ENCODE data around the gene GATA3. TPM values are rescaled to one million over a fixed set of nuclear protein-coding genes. Genes with fewer than 3 reads are reported as not detected.
A peak's percentile ranks its signal among the peaks of the same experiment; 100 is the strongest.

Gene GATA3
- total RNA-seq, 3 donors from 2014 or later, result 0.48 to 36.4 (median 28.2) TPM

GRCh38 chr10:8121201-8121890 is 66.9 kb downstream of the GATA3 start:
- Histone ChIP-seq H3K4me1 (no peaks in the 10 kb centered on the region), H3K4me3 (no peak overlapping the region), H3K9me3 (no peaks in the 10 kb centered on the region), H3K27ac (no peak overlapping the region), H3K36me3 (no peaks in the 10 kb centered on the region), H3K27me3 (no peaks in the 10 kb centered on the region)
- TF ChIP-seq CTCF (IDR thresholded peaks at IDR 0.05), result no peak
- TF ChIP-seq POLR2A (IDR thresholded peaks at IDR 0.05), result no peak
- no peak for TF ChIP-seq POLR2AphosphoS5 (IDR thresholded peaks at IDR 0.05)
- peak in 1 of 2 donors; percentile 22 for DNase-seq (ENCODE audit: low spot score in 2 of 2)
- intact Hi-C loops (cut with DNase I; ENCODE audit: low total_unique reads), result no loop called here

- H3K27me3 ChIP-seq, result no peaks in the 10 kb centered on the region
- no peaks in the 10 kb centered on the region for H3K4me1 ChIP-seq
- no peak for DNase-seq (ENCODE audit: low spot score in 2 of 2)
- H3K9me3 ChIP-seq, result no peaks in the 10 kb centered on the region
- H3K4me3 ChIP-seq, result no peak overlapping the region
- H3K36me3 ChIP-seq, result no peaks in the 10 kb centered on the region
- intact Hi-C loops (cut with DNase I; ENCODE audit: low total_unique reads), result no loop called here
- no peak overlapping the region for H3K27ac ChIP-seq
- TF ChIP-seq POLR2AphosphoS5 (IDR thresholded peaks at IDR 0.05) (no peak), CTCF (IDR thresholded peaks at IDR 0.05) (no peak), POLR2A (IDR thresholded peaks at IDR 0.05) (no peak)
Measured at GRCh38 chr10:8122611-8123369, 68.3 kb downstream of the GATA3 start.

- no peak overlapping the region for H3K27ac ChIP-seq
- H3K4me1 ChIP-seq, result no peaks in the 10 kb centered on the region
- no peak for TF ChIP-seq CTCF (IDR thresholded peaks at IDR 0.05)
- no peak for TF ChIP-seq POLR2A (IDR thresholded peaks at IDR 0.05)
- no peak for TF ChIP-seq POLR2AphosphoS5 (IDR thresholded peaks at IDR 0.05)
- H3K4me3 ChIP-seq, result no peak overlapping the region
- no peaks in the 10 kb centered on the region for H3K27me3 ChIP-seq
- H3K9me3 ChIP-seq, result no peaks in the 10 kb centered on the region
- intact Hi-C loops (cut with DNase I; ENCODE audit: low total_unique reads), result no loop called here
- no peak for DNase-seq (ENCODE audit: low spot score in 2 of 2)
- no peaks in the 10 kb centered on the region for H3K36me3 ChIP-seq
Measured at GRCh38 chr10:8124436-8124835, 69.9 kb downstream of the GATA3 start.

Other genes starting within 250 kb of the GATA3 start
- 1 to 10 TPM; 7.4 to 9.7 (median 9.2) TPM for gene TAF3, start 236.2 kb upstream of the GATA3 start, total RNA-seq

Data from breast epithelium (tissue), 4 donors.